Body of pancreas (tissue), 4 donors: ENCODE results near the gene TNFRSF17.

Experiments used
- CTCF ChIP-seq, 7 experiments: fragments of 450-650 bp in 4 of 7; fragments of 200-600 bp in 3 of 7; sonication (generic) in 3 of 7; IDR thresholded peaks; one replicate each; pipeline ENCODE4 v1.5.1; 2016 to 2019; ENCODE audit warnings: antibody characterized with exemption in 7 of 7
- POLR2A ChIP-seq, 3 donors: fragments of 450-650 bp; IDR thresholded peaks; one replicate each; pipeline ENCODE4 v1.6.1; 2016; ENCODE audit warnings: antibody characterized with exemption in 3 of 3, mild to moderate bottlenecking in 2 of 3

- TF ChIP-seq POLR2A (IDR thresholded peaks at IDR 0.05) (no peak), CTCF (IDR thresholded peaks at IDR 0.05) (no peak)
Observed at GRCh38 chr16:11990702-11991390, 25.8 kb downstream of the TNFRSF17 start.
